GM12878 (cell line): ENCODE data around the gene GMCL2.

Source experiments
- BRCA1 ChIP-seq: IDR thresholded peaks from 2 replicates; pipeline ENCODE4 v1.6.1; 2011; ENCODE audit warnings: low read depth, low read length, improper control_type of control experiment
- CREB1 ChIP-seq: IDR thresholded peaks from 2 replicates; pipeline ENCODE4 v1.6.1; 2012; ENCODE audit warnings: low read depth, mild to moderate bottlenecking, inconsistent platforms
- EZH2 ChIP-seq: IDR thresholded peaks from 2 replicates; pipeline ENCODE4 v1.6.1; 2012; ENCODE audit warnings: low read depth, mild to moderate bottlenecking, control low read depth, inconsistent platforms, low read length, borderline replicate concordance; ENCODE audit not compliant: control insufficient read depth
- HDAC6 ChIP-seq: fragments of 200-600 bp; sonication (generic); IDR thresholded peaks from one replicate; pipeline ENCODE4 v1.8.0; 2017; ENCODE audit warnings: antibody characterized with exemption; ENCODE audit not compliant: unreplicated experiment
- POLR2A ChIP-seq: IDR thresholded peaks from 2 replicates; pipeline ENCODE4 v1.6.1; 2011; ENCODE audit warnings: low read depth, mild to moderate bottlenecking, low read length
- TF ChIP-seq, protein P1 (sequence below): fragments of 450-650 bp; IDR thresholded peaks from 2 replicates; pipeline ENCODE4 v1.6.1; 2016; ENCODE audit warnings: mild to moderate bottlenecking
- TF ChIP-seq, protein P2 (sequence below), 3 experiments: IDR thresholded peaks in 2 of 3; conservative IDR thresholded peaks in 1 of 3; 2 replicates each; pipeline ENCODE4 v1.5.1; 2011; ENCODE audit warnings: low read depth in 3 of 3, low read length in 3 of 3, mild to moderate bottlenecking in 3 of 3, control low read depth in 2 of 3, moderate library complexity in 2 of 3, inconsistent platforms in 1 of 3, mixed read lengths in 1 of 3; ENCODE audit not compliant: control insufficient read depth in 2 of 3, insufficient read depth in 1 of 3; ENCODE audit errors: extremely low read depth in 1 of 3
- TF ChIP-seq, protein P3 (sequence below): IDR thresholded peaks from 2 replicates; pipeline ENCODE4 v1.6.1; 2012; ENCODE audit warnings: mild to moderate bottlenecking, low read depth, low read length
- TF ChIP-seq, protein P4 (sequence below): fragments of 450-650 bp; IDR thresholded peaks from 2 replicates; pipeline ENCODE4 v1.6.1; 2014; ENCODE audit warnings: mild to moderate bottlenecking
- TF ChIP-seq, protein P5 (sequence below): fragments of 450-650 bp; IDR thresholded peaks from 2 replicates; pipeline ENCODE4 v1.6.1; 2017; ENCODE audit warnings: borderline replicate concordance
- TF ChIP-seq, protein P6 (sequence below): IDR thresholded peaks from 2 replicates; pipeline ENCODE4 v1.6.1; 2011; ENCODE audit warnings: borderline replicate concordance, low read depth, mild to moderate bottlenecking, moderate library complexity, low read length; ENCODE audit not compliant: insufficient read depth, poor library complexity, severe bottlenecking

DNA sequence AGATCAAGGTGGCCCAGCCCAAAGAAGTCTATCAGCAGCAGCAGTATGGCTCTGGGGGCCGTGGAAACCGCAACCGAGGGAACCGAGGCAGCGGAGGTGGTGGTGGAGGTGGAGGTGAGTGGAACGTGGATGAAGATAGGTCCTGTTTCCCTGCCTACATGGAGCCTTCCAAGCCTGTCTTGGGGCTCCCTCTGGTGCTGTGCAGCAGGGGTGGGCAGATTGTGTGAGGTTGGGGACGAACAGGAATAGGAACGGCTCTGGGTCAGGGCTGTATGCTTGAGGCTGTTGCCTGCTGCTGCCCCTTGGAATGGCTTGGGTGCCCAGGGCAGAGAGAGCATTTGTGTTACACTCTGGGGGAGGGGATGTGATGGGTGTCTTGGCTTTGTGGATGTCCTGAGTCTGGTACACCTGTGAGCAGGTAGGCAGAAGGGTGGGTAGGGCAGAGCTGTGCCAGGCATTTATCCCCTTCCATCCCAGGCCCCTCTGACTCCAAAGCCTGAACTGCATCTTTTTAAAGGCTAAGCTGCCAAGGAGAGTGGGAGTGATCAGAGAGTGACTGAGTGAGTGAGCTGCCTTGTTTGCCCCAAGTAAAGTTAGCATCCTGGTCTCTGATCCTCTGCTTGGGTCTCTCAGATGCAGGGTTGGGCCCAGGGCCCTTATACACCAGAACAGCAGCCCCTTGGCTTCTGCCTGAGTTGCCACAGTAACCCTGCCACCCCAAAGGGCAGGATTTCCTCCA is 22.3 kb upstream of the GMCL2 start:
- TF ChIP-seq POLR2A (peak; percentile 59; the same call in 1 of the 2 replicates), BRCA1 (no peak), CREB1 (no peak), EZH2 (no peak), HDAC6 (no peak)
- TF ChIP-seq, protein P1, sequence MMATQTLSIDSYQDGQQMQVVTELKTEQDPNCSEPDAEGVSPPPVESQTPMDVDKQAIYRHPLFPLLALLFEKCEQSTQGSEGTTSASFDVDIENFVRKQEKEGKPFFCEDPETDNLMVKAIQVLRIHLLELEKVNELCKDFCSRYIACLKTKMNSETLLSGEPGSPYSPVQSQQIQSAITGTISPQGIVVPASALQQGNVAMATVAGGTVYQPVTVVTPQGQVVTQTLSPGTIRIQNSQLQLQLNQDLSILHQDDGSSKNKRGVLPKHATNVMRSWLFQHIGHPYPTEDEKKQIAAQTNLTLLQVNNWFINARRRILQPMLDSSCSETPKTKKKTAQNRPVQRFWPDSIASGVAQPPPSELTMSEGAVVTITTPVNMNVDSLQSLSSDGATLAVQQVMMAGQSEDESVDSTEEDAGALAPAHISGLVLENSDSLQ = no peak
- TF ChIP-seq, protein P2, sequence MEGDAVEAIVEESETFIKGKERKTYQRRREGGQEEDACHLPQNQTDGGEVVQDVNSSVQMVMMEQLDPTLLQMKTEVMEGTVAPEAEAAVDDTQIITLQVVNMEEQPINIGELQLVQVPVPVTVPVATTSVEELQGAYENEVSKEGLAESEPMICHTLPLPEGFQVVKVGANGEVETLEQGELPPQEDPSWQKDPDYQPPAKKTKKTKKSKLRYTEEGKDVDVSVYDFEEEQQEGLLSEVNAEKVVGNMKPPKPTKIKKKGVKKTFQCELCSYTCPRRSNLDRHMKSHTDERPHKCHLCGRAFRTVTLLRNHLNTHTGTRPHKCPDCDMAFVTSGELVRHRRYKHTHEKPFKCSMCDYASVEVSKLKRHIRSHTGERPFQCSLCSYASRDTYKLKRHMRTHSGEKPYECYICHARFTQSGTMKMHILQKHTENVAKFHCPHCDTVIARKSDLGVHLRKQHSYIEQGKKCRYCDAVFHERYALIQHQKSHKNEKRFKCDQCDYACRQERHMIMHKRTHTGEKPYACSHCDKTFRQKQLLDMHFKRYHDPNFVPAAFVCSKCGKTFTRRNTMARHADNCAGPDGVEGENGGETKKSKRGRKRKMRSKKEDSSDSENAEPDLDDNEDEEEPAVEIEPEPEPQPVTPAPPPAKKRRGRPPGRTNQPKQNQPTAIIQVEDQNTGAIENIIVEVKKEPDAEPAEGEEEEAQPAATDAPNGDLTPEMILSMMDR (IDR thresholded peaks at IDR 0.05 in 2 of 3, conservative IDR thresholded peaks at IDR 0.05 in 1 of 3; ENCODE audit: control insufficient read depth in 2 of 3, extremely low read depth in 1 of 3, insufficient read depth in 1 of 3, low read depth in 3 of 3, low read length in 3 of 3) = no peak
- TF ChIP-seq, protein P3, sequence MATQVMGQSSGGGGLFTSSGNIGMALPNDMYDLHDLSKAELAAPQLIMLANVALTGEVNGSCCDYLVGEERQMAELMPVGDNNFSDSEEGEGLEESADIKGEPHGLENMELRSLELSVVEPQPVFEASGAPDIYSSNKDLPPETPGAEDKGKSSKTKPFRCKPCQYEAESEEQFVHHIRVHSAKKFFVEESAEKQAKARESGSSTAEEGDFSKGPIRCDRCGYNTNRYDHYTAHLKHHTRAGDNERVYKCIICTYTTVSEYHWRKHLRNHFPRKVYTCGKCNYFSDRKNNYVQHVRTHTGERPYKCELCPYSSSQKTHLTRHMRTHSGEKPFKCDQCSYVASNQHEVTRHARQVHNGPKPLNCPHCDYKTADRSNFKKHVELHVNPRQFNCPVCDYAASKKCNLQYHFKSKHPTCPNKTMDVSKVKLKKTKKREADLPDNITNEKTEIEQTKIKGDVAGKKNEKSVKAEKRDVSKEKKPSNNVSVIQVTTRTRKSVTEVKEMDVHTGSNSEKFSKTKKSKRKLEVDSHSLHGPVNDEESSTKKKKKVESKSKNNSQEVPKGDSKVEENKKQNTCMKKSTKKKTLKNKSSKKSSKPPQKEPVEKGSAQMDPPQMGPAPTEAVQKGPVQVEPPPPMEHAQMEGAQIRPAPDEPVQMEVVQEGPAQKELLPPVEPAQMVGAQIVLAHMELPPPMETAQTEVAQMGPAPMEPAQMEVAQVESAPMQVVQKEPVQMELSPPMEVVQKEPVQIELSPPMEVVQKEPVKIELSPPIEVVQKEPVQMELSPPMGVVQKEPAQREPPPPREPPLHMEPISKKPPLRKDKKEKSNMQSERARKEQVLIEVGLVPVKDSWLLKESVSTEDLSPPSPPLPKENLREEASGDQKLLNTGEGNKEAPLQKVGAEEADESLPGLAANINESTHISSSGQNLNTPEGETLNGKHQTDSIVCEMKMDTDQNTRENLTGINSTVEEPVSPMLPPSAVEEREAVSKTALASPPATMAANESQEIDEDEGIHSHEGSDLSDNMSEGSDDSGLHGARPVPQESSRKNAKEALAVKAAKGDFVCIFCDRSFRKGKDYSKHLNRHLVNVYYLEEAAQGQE = no peak
- TF ChIP-seq, protein P4, sequence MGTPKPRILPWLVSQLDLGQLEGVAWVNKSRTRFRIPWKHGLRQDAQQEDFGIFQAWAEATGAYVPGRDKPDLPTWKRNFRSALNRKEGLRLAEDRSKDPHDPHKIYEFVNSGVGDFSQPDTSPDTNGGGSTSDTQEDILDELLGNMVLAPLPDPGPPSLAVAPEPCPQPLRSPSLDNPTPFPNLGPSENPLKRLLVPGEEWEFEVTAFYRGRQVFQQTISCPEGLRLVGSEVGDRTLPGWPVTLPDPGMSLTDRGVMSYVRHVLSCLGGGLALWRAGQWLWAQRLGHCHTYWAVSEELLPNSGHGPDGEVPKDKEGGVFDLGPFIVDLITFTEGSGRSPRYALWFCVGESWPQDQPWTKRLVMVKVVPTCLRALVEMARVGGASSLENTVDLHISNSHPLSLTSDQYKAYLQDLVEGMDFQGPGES = no peak
- TF ChIP-seq, protein P5, sequence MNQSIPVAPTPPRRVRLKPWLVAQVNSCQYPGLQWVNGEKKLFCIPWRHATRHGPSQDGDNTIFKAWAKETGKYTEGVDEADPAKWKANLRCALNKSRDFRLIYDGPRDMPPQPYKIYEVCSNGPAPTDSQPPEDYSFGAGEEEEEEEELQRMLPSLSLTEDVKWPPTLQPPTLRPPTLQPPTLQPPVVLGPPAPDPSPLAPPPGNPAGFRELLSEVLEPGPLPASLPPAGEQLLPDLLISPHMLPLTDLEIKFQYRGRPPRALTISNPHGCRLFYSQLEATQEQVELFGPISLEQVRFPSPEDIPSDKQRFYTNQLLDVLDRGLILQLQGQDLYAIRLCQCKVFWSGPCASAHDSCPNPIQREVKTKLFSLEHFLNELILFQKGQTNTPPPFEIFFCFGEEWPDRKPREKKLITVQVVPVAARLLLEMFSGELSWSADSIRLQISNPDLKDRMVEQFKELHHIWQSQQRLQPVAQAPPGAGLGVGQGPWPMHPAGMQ = no peak
- TF ChIP-seq, protein P6, sequence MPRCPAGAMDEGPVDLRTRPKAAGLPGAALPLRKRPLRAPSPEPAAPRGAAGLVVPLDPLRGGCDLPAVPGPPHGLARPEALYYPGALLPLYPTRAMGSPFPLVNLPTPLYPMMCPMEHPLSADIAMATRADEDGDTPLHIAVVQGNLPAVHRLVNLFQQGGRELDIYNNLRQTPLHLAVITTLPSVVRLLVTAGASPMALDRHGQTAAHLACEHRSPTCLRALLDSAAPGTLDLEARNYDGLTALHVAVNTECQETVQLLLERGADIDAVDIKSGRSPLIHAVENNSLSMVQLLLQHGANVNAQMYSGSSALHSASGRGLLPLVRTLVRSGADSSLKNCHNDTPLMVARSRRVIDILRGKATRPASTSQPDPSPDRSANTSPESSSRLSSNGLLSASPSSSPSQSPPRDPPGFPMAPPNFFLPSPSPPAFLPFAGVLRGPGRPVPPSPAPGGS = no peak
